HEK293 (cell line): ENCODE measurements around the gene FBXO3.

Experiments
- BCL11A ChIP-seq: fragments of 450-650 bp; formaldehyde crosslinking; IDR thresholded peaks from 2 replicates; pipeline ENCODE4 v1.5.1; 2016; ENCODE audit warnings: low read depth, missing biosample characterization, missing genetic modification characterization
- BCL11B ChIP-seq: fragments of 450-650 bp; formaldehyde crosslinking; IDR thresholded peaks from 2 replicates; pipeline ENCODE4 v1.5.1; 2016; ENCODE audit warnings: low read depth, missing biosample characterization, missing genetic modification characterization
- EGR2 ChIP-seq: fragments of 450-650 bp; formaldehyde crosslinking; IDR thresholded peaks from 2 replicates; pipeline ENCODE4 v1.5.1; 2016; ENCODE audit warnings: low read depth, missing biosample characterization, missing genetic modification characterization
- INSM2 ChIP-seq: fragments of 450-650 bp; formaldehyde crosslinking; IDR thresholded peaks from 2 replicates; pipeline ENCODE4 v1.5.1; 2016; ENCODE audit warnings: missing biosample characterization, missing genetic modification characterization
- KLF1 ChIP-seq: fragments of 450-650 bp; formaldehyde crosslinking; IDR thresholded peaks from 2 replicates; pipeline ENCODE4 v1.5.1; 2016; ENCODE audit warnings: missing biosample characterization, missing genetic modification characterization
- KLF16 ChIP-seq: fragments of 450-650 bp; formaldehyde crosslinking; IDR thresholded peaks from 2 replicates; pipeline ENCODE4 v1.5.1; 2017; ENCODE audit warnings: missing biosample characterization, missing genetic modification characterization
- KLF8 ChIP-seq: fragments of 450-650 bp; formaldehyde crosslinking; IDR thresholded peaks from 2 replicates; pipeline ENCODE4 v1.5.1; 2016; ENCODE audit warnings: missing biosample characterization, missing genetic modification characterization
- MYNN ChIP-seq: fragments of 450-650 bp; formaldehyde crosslinking; IDR thresholded peaks from 2 replicates; pipeline ENCODE4 v1.5.1; 2016; ENCODE audit warnings: missing biosample characterization, missing genetic modification characterization, borderline replicate concordance
- OSR2 ChIP-seq: fragments of 450-650 bp; formaldehyde crosslinking; IDR thresholded peaks from 2 replicates; pipeline ENCODE4 v1.5.1; 2016; ENCODE audit warnings: missing biosample characterization, missing genetic modification characterization
- PRDM10 ChIP-seq: fragments of 450-650 bp; formaldehyde crosslinking; IDR thresholded peaks from 2 replicates; pipeline ENCODE4 v1.5.1; 2016; ENCODE audit warnings: missing biosample characterization, missing genetic modification characterization
- RBAK ChIP-seq: fragments of 450-650 bp; formaldehyde crosslinking; IDR thresholded peaks from 2 replicates; pipeline ENCODE4 v1.5.1; 2016; ENCODE audit warnings: missing biosample characterization, missing genetic modification characterization
- SCRT1 ChIP-seq: fragments of 450-650 bp; formaldehyde crosslinking; IDR thresholded peaks from 2 replicates; pipeline ENCODE4 v1.5.1; 2016; ENCODE audit warnings: missing biosample characterization, missing genetic modification characterization, borderline replicate concordance
- SCRT2 ChIP-seq: fragments of 450-650 bp; formaldehyde crosslinking; IDR thresholded peaks from 2 replicates; pipeline ENCODE4 v1.5.1; 2016; ENCODE audit warnings: missing biosample characterization, missing genetic modification characterization
- SP7 ChIP-seq: fragments of 450-650 bp; formaldehyde crosslinking; IDR thresholded peaks from 2 replicates; pipeline ENCODE4 v1.5.1; 2016; ENCODE audit warnings: missing biosample characterization, missing genetic modification characterization
- ZBTB17 ChIP-seq: fragments of 450-650 bp; formaldehyde crosslinking; IDR thresholded peaks from 2 replicates; pipeline ENCODE4 v1.5.1; 2016; ENCODE audit warnings: missing biosample characterization, missing genetic modification characterization
- ZBTB21 ChIP-seq: fragments of 450-650 bp; formaldehyde crosslinking; IDR thresholded peaks from 2 replicates; pipeline ENCODE4 v1.5.1; 2017; ENCODE audit warnings: missing biosample characterization, missing genetic modification characterization
- ZFHX2 ChIP-seq: fragments of 450-650 bp; formaldehyde crosslinking; conservative IDR thresholded peaks from 2 replicates; pipeline ENCODE4 v1.5.1; 2016; ENCODE audit warnings: missing biosample characterization, missing genetic modification characterization
- ZNF132 ChIP-seq: fragments of 450-650 bp; formaldehyde crosslinking; IDR thresholded peaks from 2 replicates; pipeline ENCODE4 v1.5.1; 2017; ENCODE audit warnings: missing biosample characterization, missing genetic modification characterization, borderline replicate concordance
- ZNF138 ChIP-seq: fragments of 450-650 bp; formaldehyde crosslinking; IDR thresholded peaks from 2 replicates; pipeline ENCODE4 v1.5.1; 2016; ENCODE audit warnings: missing biosample characterization, missing genetic modification characterization, borderline replicate concordance
- ZNF23 ChIP-seq: fragments of 450-650 bp; formaldehyde crosslinking; IDR thresholded peaks from 2 replicates; pipeline ENCODE4 v1.5.1; 2016; ENCODE audit warnings: missing biosample characterization, missing genetic modification characterization, borderline replicate concordance
- ZNF274 ChIP-seq, 2 experiments: fragments of 200-500 bp in 1 of 2; fragments of 450-650 bp in 1 of 2; sonication (Bioruptor generic) in 1 of 2; formaldehyde crosslinking in 1 of 2; IDR thresholded peaks; 2 replicates each; pipeline versions ENCODE4 v1.5.1 to v1.6.1; 2014 to 2016; ENCODE audit warnings: borderline replicate concordance in 1 of 2, inconsistent platforms in 1 of 2, low read length in 1 of 2, missing biosample characterization in 1 of 2, missing genetic modification characterization in 1 of 2
- ZNF362 ChIP-seq: fragments of 450-650 bp; formaldehyde crosslinking; IDR thresholded peaks from 2 replicates; pipeline ENCODE4 v1.5.1; 2016; ENCODE audit warnings: missing biosample characterization, missing genetic modification characterization
- ZNF548 ChIP-seq: fragments of 450-650 bp; formaldehyde crosslinking; IDR thresholded peaks from 2 replicates; pipeline ENCODE4 v1.5.1; 2016; ENCODE audit warnings: missing biosample characterization, missing genetic modification characterization
- ZNF555 ChIP-seq: fragments of 450-650 bp; formaldehyde crosslinking; conservative IDR thresholded peaks from 2 replicates; pipeline ENCODE4 v1.5.1; 2017; ENCODE audit warnings: missing biosample characterization, mild to moderate bottlenecking, missing genetic modification characterization, inconsistent platforms
- ZNF571 ChIP-seq: fragments of 450-650 bp; formaldehyde crosslinking; IDR thresholded peaks from 2 replicates; pipeline ENCODE4 v1.5.0; 2017; ENCODE audit warnings: missing biosample characterization, missing genetic modification characterization
- ZNF610 ChIP-seq: fragments of 450-650 bp; formaldehyde crosslinking; IDR thresholded peaks from 2 replicates; pipeline ENCODE4 v1.5.1; 2016; ENCODE audit warnings: missing biosample characterization, missing genetic modification characterization, borderline replicate concordance
- ZNF660 ChIP-seq: fragments of 450-650 bp; IDR thresholded peaks from 2 replicates; pipeline ENCODE4 v1.5.1; 2018; ENCODE audit warnings: missing biosample characterization, mild to moderate bottlenecking, missing genetic modification characterization
- ZNF747 ChIP-seq: fragments of 450-650 bp; formaldehyde crosslinking; IDR thresholded peaks from 2 replicates; pipeline ENCODE4 v1.5.1; 2016; ENCODE audit warnings: missing biosample characterization, missing genetic modification characterization
- ZNF768 ChIP-seq: fragments of 450-650 bp; formaldehyde crosslinking; IDR thresholded peaks from 2 replicates; pipeline ENCODE4 v1.5.1; 2018; ENCODE audit warnings: missing biosample characterization, mild to moderate bottlenecking, missing genetic modification characterization
- ZNF776 ChIP-seq: fragments of 450-650 bp; formaldehyde crosslinking; IDR thresholded peaks from 2 replicates; pipeline ENCODE4 v1.5.0; 2017; ENCODE audit warnings: missing biosample characterization, missing genetic modification characterization, borderline replicate concordance
- ZSCAN16 ChIP-seq: fragments of 450-650 bp; formaldehyde crosslinking; IDR thresholded peaks from 2 replicates; pipeline ENCODE4 v1.5.1; 2016; ENCODE audit warnings: missing biosample characterization, missing genetic modification characterization
- ZXDB ChIP-seq: fragments of 450-650 bp; formaldehyde crosslinking; IDR thresholded peaks from 2 replicates; pipeline ENCODE4 v1.5.1; 2016; ENCODE audit warnings: missing biosample characterization, missing genetic modification characterization
- TF ChIP-seq, protein P1 (sequence below): fragments of 450-650 bp; formaldehyde crosslinking; IDR thresholded peaks from 2 replicates; pipeline ENCODE4 v1.5.1; 2016; ENCODE audit warnings: missing biosample characterization, missing genetic modification characterization

FBXO3 gene

DNA sequence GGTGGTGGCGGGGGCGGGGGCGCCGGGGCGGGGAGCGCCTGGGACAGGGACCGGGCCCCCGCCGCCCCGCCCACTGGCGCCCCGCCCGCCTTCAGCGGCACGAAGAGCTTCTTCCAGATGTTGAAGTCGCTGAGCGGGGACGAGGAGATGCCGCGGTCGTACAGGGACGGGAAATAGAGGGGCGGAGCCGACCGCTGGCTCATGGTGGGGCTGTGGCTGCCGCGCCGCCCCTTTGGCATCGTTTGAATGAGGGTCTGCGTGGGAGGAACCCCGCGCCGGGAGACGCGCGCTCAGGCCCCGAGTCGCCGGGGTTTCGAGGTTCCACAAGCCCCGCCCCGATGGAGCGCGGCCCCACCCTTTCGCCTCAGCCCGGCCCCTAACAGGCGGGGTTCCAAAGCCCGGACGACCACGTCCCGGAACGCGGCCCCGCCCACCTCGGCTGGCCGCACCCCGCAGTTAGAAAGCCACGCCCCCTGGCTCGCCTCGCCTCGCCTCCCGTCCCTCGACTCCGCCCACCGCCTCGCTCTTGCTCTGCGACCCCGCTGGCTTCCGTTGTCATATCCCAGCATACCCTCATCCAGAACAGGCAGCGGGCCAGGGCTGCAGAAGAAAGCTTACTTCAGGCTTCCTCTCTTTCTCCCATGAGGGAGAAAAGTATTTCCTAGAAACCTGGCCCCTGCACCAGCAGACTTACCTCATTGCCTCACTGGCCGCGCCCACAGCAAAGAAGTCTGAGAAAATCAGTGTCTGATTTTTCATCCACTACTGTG, 73.6 kb downstream of the FBXO3 start, which contains the start of gene C11orf91 (continued):
- no peak for TF ChIP-seq ZNF362 (tag by site-specific recombination)
- no peak for TF ChIP-seq INSM2 (tag by site-specific recombination)
- TF ChIP-seq ZNF138 (tag by site-specific recombination): no peak
- TF ChIP-seq ZSCAN16 (tag by site-specific recombination): no peak
- TF ChIP-seq BCL11A (tag by site-specific recombination): no peak
- TF ChIP-seq SCRT2 (tag by site-specific recombination): peak; percentile 73
- TF ChIP-seq ZFHX2: peak; percentile 66; the same call in 1 of the 2 replicates
- peak; percentile 91; the same call in 1 of the 2 replicates for TF ChIP-seq KLF8
- no peak for TF ChIP-seq ZNF23 (tag by site-specific recombination)
- TF ChIP-seq SCRT1 (tag by site-specific recombination): peak; percentile 37; the same call in 1 of the 2 replicates
- no peak for TF ChIP-seq ZNF768 (tag by site-specific recombination)
- no peak for TF ChIP-seq ZNF548 (tag by site-specific recombination)
- TF ChIP-seq ZNF555: no peak
- TF ChIP-seq, protein P1, sequence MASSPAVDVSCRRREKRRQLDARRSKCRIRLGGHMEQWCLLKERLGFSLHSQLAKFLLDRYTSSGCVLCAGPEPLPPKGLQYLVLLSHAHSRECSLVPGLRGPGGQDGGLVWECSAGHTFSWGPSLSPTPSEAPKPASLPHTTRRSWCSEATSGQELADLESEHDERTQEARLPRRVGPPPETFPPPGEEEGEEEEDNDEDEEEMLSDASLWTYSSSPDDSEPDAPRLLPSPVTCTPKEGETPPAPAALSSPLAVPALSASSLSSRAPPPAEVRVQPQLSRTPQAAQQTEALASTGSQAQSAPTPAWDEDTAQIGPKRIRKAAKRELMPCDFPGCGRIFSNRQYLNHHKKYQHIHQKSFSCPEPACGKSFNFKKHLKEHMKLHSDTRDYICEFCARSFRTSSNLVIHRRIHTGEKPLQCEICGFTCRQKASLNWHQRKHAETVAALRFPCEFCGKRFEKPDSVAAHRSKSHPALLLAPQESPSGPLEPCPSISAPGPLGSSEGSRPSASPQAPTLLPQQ (tag by site-specific recombination): no peak
- no peak for TF ChIP-seq ZNF776 (tag by site-specific recombination)
- TF ChIP-seq OSR2 (tag by site-specific recombination): peak; percentile 31; the same call in 1 of the 2 replicates
- no peak for TF ChIP-seq ZNF610 (tag by site-specific recombination)
- TF ChIP-seq ZNF660: 0 out of 2 replicates have a peak, but pooled peaks have one; percentile 28
- peak; percentile 22; the same call in 1 of the 2 replicates for TF ChIP-seq SP7
- TF ChIP-seq ZNF747 (tag by site-specific recombination): no peak
- no peak for TF ChIP-seq ZNF274 (IDR thresholded peaks at IDR 0.05; ENCODE audit: low read length)
- TF ChIP-seq ZNF274 (tag by site-specific recombination; IDR thresholded peaks at IDR 0.05; ENCODE audit: borderline replicate concordance): no peak
- TF ChIP-seq ZXDB: peak; percentile 62
- no peak for TF ChIP-seq ZNF132 (tag by site-specific recombination)
- no peak for TF ChIP-seq ZNF571 (tag by site-specific recombination)
- peak; percentile 93 for TF ChIP-seq ZBTB17
- no peak; the same call in 1 of the 2 replicates for TF ChIP-seq KLF16 (tag by site-specific recombination)
- TF ChIP-seq MYNN (tag by site-specific recombination): no peak
- TF ChIP-seq ZBTB21 (tag by site-specific recombination): no peak
- peak; percentile 85 for TF ChIP-seq KLF1
- no peak for TF ChIP-seq BCL11B (tag by site-specific recombination)
- TF ChIP-seq EGR2 (tag by site-specific recombination): peak; percentile 27
- peak; percentile 55; the same call in 1 of the 2 replicates for TF ChIP-seq PRDM10 (tag by site-specific recombination)
- TF ChIP-seq RBAK: no peak
